ENCODE data around the gene COL20A1. TPM values are rescaled to one million over a fixed set of nuclear protein-coding genes. Genes with fewer than 3 reads are reported as not detected.
A peak's percentile ranks its signal among the peaks of the same experiment; 100 is the strongest.

The COL20A1 gene
- total and polyA plus RNA-seq, 4 donors = 0.09 to 0.15 TPM; not detected in 2

DNA sequence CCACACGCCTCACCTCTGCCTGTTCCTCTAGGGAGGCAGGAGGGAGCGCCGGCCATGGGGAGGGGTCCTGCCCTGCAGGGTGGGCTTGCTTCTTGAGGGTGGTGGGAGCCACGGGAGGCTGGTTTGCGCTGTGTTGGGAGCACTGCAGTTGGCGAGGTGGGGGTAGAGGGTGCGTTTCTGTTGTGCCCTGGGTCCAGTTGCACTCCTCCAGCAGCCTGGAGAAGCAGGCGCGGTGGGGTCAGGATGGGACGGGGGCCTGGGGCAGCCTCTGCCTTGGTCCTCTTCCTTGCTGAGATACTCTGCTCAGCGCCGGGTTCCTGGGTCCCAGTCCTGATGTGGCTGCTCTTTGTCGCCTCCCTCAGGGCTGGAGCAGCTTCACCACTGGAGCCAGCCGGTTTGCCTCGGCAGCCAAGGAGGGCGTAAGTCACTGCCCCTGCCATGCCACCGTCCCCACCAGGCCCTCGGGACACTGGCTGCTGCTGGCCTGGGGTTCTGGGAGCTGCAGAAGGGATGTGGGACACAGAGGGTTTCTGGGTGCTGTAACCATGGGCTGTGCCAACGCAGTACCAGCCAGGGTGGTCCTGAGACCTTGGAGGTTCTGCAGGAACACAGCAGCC is 11.9 kb upstream of the COL20A1 start:
- DNase-seq (peak in 1 of 2 donors; percentile 38), ATAC-seq (ENCODE audit: low FRiP score) (no peak)
- no peak overlapping the region for H3K27ac ChIP-seq (ENCODE audit: low read depth in 1 of 2, low read length in 2 of 2)
- 71 to 74% methylated on average over 19 of the region's 19 CpGs for WGBS, 2 donors
- H3K9me3 ChIP-seq (ENCODE audit: control insufficient read depth, low read length) = no peaks in the 10 kb centered on the region
- no peak overlapping the region for H3K4me3 ChIP-seq (ENCODE audit: low read length in 2 of 2)
- intact Hi-C loops (cut with DNase I) = no loop called here
- no peaks in the 10 kb centered on the region for H3K4me1 ChIP-seq (ENCODE audit: control insufficient read depth in 1 of 2, insufficient read depth in 2 of 2, low read length in 2 of 2)
- H3K36me3 ChIP-seq (ENCODE audit: control insufficient read depth in 1 of 2, insufficient read depth in 2 of 2, low read length in 1 of 2) = peaks cover 0 to 8% of the 10 kb centered on the region in 2 donors
- H3K27me3 ChIP-seq (ENCODE audit: control insufficient read depth in 1 of 2, insufficient read depth in 2 of 2, low read length in 1 of 2) = no peaks in the 10 kb centered on the region

GRCh38 chr20:63281742-63282665 is 11.0 kb upstream of the COL20A1 start:
- intact Hi-C loops (cut with DNase I) = no loop called here
- H3K4me3 ChIP-seq (ENCODE audit: low read length in 2 of 2) = no peak overlapping the region
- 89 to 91% methylated on average over 32 to 38 of the region's 38 CpGs for WGBS, 2 donors
- peaks cover 0 to 8% of the 10 kb centered on the region in 2 donors for H3K36me3 ChIP-seq (ENCODE audit: control insufficient read depth in 1 of 2, insufficient read depth in 2 of 2, low read length in 1 of 2)
- no peak overlapping the region for H3K27ac ChIP-seq (ENCODE audit: low read depth in 1 of 2, low read length in 2 of 2)
- H3K27me3 ChIP-seq (ENCODE audit: control insufficient read depth in 1 of 2, insufficient read depth in 2 of 2, low read length in 1 of 2) = no peaks in the 10 kb centered on the region
- no peaks in the 10 kb centered on the region for H3K4me1 ChIP-seq (ENCODE audit: control insufficient read depth in 1 of 2, insufficient read depth in 2 of 2, low read length in 2 of 2)
- no peaks in the 10 kb centered on the region for H3K9me3 ChIP-seq (ENCODE audit: control insufficient read depth, low read length)
- ATAC-seq (ENCODE audit: low FRiP score) (no peak), DNase-seq (peak in 1 of 2 donors; percentile 43)

GRCh38 chr20:63282946-63283345 is 10.0 kb upstream of the COL20A1 start:
- no peak overlapping the region for H3K27ac ChIP-seq (ENCODE audit: low read depth in 1 of 2, low read length in 2 of 2)
- no peak for DNase-seq
- H3K9me3 ChIP-seq (ENCODE audit: control insufficient read depth, low read length) = no peaks in the 10 kb centered on the region
- no peaks in the 10 kb centered on the region for H3K27me3 ChIP-seq (ENCODE audit: control insufficient read depth in 1 of 2, insufficient read depth in 2 of 2, low read length in 1 of 2)
- H3K36me3 ChIP-seq (ENCODE audit: control insufficient read depth in 1 of 2, insufficient read depth in 2 of 2, low read length in 1 of 2) = peaks cover 0 to 10% of the 10 kb centered on the region in 2 donors
- no peaks in the 10 kb centered on the region for H3K4me1 ChIP-seq (ENCODE audit: control insufficient read depth in 1 of 2, insufficient read depth in 2 of 2, low read length in 2 of 2)
- intact Hi-C loops (cut with DNase I) = no loop called here
- no peak for ATAC-seq (ENCODE audit: low FRiP score)
- WGBS, 2 donors = 89 to 92% methylated on average over 17 of the region's 17 CpGs
- H3K4me3 ChIP-seq (ENCODE audit: low read length in 2 of 2) = no peak overlapping the region

DNA sequence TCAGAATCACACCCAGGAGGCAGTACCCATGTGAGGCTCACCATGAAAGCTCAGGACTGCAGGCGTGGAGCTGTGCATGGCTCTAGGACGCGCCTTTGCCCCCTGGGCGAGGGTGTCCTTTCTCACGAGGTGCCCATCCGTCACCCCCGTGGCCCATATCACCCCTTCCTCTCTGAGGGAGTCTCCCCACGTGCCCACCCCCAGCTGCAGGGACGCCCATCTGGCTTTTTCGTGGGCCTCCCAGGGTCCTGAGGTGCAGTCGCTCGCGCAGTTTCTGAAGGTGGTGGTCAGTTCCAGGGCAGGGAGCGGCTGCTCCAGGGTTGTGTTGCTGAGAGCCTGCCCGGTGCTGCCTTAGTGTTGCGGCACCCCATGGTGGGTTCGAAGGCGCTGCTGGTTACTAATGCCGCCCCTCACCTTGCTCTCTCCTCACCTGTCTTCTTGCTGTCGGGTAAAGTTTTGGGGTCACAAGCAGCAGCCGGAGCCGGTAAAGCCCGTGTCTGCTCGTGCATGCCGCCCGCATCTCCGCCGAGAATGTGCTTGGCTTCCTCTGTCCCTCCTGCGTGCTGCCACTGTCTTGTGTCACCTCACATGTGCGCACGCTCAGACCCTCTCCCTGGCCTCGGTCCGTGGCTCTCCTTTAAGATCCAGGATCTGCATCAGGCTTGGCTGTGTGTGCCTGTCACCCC is 9.4 kb upstream of the COL20A1 start:
- no peaks in the 10 kb centered on the region for H3K27me3 ChIP-seq (ENCODE audit: control insufficient read depth in 1 of 2, insufficient read depth in 2 of 2, low read length in 1 of 2)

DNA sequence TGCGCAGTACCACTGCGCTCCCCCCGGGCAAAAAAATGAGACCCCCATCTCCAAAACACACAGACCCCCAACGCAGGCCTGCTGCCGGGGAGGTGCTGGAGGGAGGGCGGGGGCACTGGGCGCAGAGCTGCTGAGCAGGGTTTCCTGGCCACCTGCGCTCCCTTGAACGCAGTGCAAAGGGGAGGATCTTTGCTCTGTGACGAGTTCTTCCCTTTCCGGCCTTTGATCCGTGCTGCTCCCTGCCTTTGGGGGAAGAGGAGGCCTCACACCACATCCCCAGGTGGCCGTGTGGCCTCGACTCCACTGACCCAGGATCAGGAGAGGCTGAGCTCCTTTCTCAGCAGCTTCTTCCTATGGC is 8.9 kb upstream of the COL20A1 start:
- Histone ChIP-seq H3K27ac (ENCODE audit: low read depth in 1 of 2, low read length in 2 of 2) (no peak overlapping the region), H3K27me3 (ENCODE audit: control insufficient read depth in 1 of 2, insufficient read depth in 2 of 2, low read length in 1 of 2) (no peaks in the 10 kb centered on the region), H3K9me3 (ENCODE audit: control insufficient read depth, low read length) (no peaks in the 10 kb centered on the region), H3K36me3 (ENCODE audit: control insufficient read depth in 1 of 2, insufficient read depth in 2 of 2, low read length in 1 of 2) (peaks cover 0 to 13% of the 10 kb centered on the region in 2 donors), H3K4me1 (ENCODE audit: control insufficient read depth in 1 of 2, insufficient read depth in 2 of 2, low read length in 2 of 2) (no peaks in the 10 kb centered on the region), H3K4me3 (ENCODE audit: low read length in 2 of 2) (no peak overlapping the region)
- no peak for ATAC-seq (ENCODE audit: low FRiP score)
- intact Hi-C loops (cut with DNase I) = no loop called here
- DNase-seq = peak in 1 of 2 donors; percentile 43
- 78 to 82% methylated on average over 14 of the region's 14 CpGs for WGBS, 2 donors

More for the DNA sequence above, 9.4 kb upstream of the COL20A1 start:
- Histone ChIP-seq H3K9me3 (ENCODE audit: control insufficient read depth, low read length) (no peaks in the 10 kb centered on the region), H3K27ac (ENCODE audit: low read depth in 1 of 2, low read length in 2 of 2) (no peak overlapping the region), H3K4me3 (ENCODE audit: low read length in 2 of 2) (no peak overlapping the region), H3K36me3 (ENCODE audit: control insufficient read depth in 1 of 2, insufficient read depth in 2 of 2, low read length in 1 of 2) (peaks cover 0 to 13% of the 10 kb centered on the region in 2 donors), H3K4me1 (ENCODE audit: control insufficient read depth in 1 of 2, insufficient read depth in 2 of 2, low read length in 2 of 2) (no peaks in the 10 kb centered on the region)
- WGBS, 2 donors = 91% methylated on average over 33 of the region's 33 CpGs
- DNase-seq (peak in 1 of 2 donors; percentile 34), ATAC-seq (ENCODE audit: low FRiP score) (no peak)
- intact Hi-C loops (cut with DNase I) = no loop called here

DNA sequence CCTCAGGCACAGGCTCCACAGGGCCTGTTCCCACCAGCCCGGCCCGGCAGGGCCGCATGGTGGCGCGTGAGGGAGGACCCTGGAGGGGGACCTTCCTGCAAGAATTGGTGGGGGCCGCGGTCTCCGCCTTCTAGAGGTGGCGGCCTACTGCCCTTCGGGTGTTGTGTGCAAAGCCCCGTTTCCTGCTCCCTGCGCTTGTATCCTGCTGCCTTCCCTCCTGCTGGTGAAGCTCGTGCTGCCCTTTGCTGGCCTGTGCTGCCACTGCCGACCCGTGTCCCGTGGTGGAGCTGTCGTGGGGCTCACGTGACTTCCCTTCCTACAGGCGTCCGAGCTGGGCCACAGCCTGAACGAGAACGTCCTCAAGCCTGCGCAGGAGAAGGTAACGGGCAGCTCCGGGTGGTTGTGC is 8.4 kb upstream of the COL20A1 start:
- WGBS, 2 donors = 88% methylated on average over 25 of the region's 25 CpGs
- Histone ChIP-seq H3K4me1 (ENCODE audit: control insufficient read depth in 1 of 2, insufficient read depth in 2 of 2, low read length in 2 of 2) (no peaks in the 10 kb centered on the region), H3K36me3 (ENCODE audit: control insufficient read depth in 1 of 2, insufficient read depth in 2 of 2, low read length in 1 of 2) (peaks cover 0 to 13% of the 10 kb centered on the region in 2 donors), H3K27ac (ENCODE audit: low read depth in 1 of 2, low read length in 2 of 2) (no peak overlapping the region), H3K9me3 (ENCODE audit: control insufficient read depth, low read length) (no peaks in the 10 kb centered on the region), H3K4me3 (ENCODE audit: low read length in 2 of 2) (no peak overlapping the region), H3K27me3 (ENCODE audit: control insufficient read depth in 1 of 2, insufficient read depth in 2 of 2, low read length in 1 of 2) (no peaks in the 10 kb centered on the region)
- ATAC-seq (ENCODE audit: low FRiP score) (no peak), DNase-seq (peak in 1 of 2 donors; percentile 44)
- intact Hi-C loops (cut with DNase I) = no loop called here

GRCh38 chr20:63284981-63285524 is 7.9 kb upstream of the COL20A1 start:
- H3K36me3 ChIP-seq (ENCODE audit: control insufficient read depth in 1 of 2, insufficient read depth in 2 of 2, low read length in 1 of 2) = peaks cover 0 to 13% of the 10 kb centered on the region in 2 donors
- H3K27ac ChIP-seq (ENCODE audit: low read depth in 1 of 2, low read length in 2 of 2) = no peak overlapping the region
- H3K4me1 ChIP-seq (ENCODE audit: control insufficient read depth in 1 of 2, insufficient read depth in 2 of 2, low read length in 2 of 2) = no peaks in the 10 kb centered on the region
- WGBS, 2 donors = 81 to 84% methylated on average over 13 of the region's 13 CpGs
- no peaks in the 10 kb centered on the region for H3K9me3 ChIP-seq (ENCODE audit: control insufficient read depth, low read length)
- DNase-seq (peak in 1 of 2 donors; percentile 26), ATAC-seq (ENCODE audit: low FRiP score) (no peak)
- no peak overlapping the region for H3K4me3 ChIP-seq (ENCODE audit: low read length in 2 of 2)
- H3K27me3 ChIP-seq (ENCODE audit: control insufficient read depth in 1 of 2, insufficient read depth in 2 of 2, low read length in 1 of 2) = no peaks in the 10 kb centered on the region
- intact Hi-C loops (cut with DNase I) = no loop called here
